Progenitor cell of endocrine pancreas (in vitro differentiated cells): ENCODE data around the gene GRIK2. TPM values are rescaled to one million over a fixed set of nuclear protein-coding genes. Genes with fewer than 3 reads are reported as not detected.
A peak's percentile ranks its signal among the peaks of the same experiment; 100 is the strongest.

ENCODE experiments used
- DNase-seq: peaks from one replicate; pipeline ENCODE4 v3.0.0; 2021; ENCODE audit warnings: low spot score; ENCODE audit not compliant: unreplicated experiment
- H3K27ac Mint-ChIP-seq: 2 replicates; pipeline ENCODE4 v1.8.0; 2021; ENCODE audit warnings: mild to moderate bottlenecking, moderate library complexity, mixed read lengths
- H3K27me3 Mint-ChIP-seq: 2 replicates; pipeline ENCODE4 v1.8.0; 2021; ENCODE audit warnings: mixed read lengths
- H3K36me3 Mint-ChIP-seq: 2 replicates; pipeline ENCODE4 v1.8.0; 2022; ENCODE audit warnings: mixed read lengths; ENCODE audit not compliant: insufficient read depth
- H3K4me1 Mint-ChIP-seq: 2 replicates; pipeline ENCODE4 v1.8.0; 2021; ENCODE audit warnings: low read depth, mixed read lengths
- H3K4me3 Mint-ChIP-seq: 2 replicates; pipeline ENCODE4 v1.8.0; 2021; ENCODE audit warnings: low read depth, mild to moderate bottlenecking, moderate library complexity, mixed read lengths
- H3K9me3 Mint-ChIP-seq: 2 replicates; pipeline ENCODE4 v1.8.0; 2021; ENCODE audit warnings: low read depth, mixed read lengths
- total RNA-seq: library from RNA; stranded (reverse); gene quantifications from 2 replicates; pipeline ENCODE4 v1.2.1, GENCODE V29; 2021
- TF ChIP-seq, protein P1 (sequence below): fragments of 200-600 bp; sonication (generic); IDR thresholded peaks from one replicate; pipeline ENCODE4 v1.5.0; 2021; ENCODE audit warnings: antibody characterized with exemption, mild to moderate bottlenecking; ENCODE audit not compliant: unreplicated experiment

Gene GRIK2
- total RNA-seq, 1 donor from 2014 or later, result 6.3 TPM

DNA sequence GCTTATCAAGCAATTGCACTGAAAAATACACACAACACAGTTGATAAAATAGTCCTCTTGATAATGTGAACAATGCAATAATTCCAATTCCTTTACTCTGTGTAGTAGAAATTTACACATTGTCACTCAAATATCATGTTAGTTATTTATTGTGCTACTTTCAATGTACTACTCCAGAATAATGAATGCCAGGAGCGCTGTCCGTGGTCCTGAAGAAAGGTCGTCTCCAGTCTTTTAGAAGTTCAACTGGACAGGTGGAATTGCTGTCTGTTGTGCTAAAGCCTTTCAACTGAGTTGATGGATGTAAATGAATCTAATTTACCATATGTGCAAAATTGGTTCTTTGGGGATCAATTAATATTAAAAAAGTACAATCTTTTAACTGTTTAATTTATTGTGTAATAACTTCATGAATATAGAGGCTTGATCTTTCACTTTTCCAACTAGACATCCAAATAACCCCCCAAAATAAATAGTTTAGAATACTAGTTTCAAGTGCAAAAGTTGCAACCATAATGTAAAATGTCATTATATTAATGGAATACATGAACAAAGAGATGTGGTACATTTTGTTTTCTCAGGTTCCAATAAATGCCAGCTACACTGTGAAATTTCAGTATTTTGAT, 3.2 kb downstream of the GRIK2 start:
- Mint-ChIP-seq H3K9me3 (no peaks in the 10 kb centered on the region), H3K36me3 (no peaks in the 10 kb centered on the region), H3K4me1 (peaks cover 16% of the 10 kb centered on the region), H3K27ac (no peak overlapping the region), H3K4me3 (no peak overlapping the region), H3K27me3 (peaks cover 72% of the 10 kb centered on the region)
- TF ChIP-seq, protein P1, sequence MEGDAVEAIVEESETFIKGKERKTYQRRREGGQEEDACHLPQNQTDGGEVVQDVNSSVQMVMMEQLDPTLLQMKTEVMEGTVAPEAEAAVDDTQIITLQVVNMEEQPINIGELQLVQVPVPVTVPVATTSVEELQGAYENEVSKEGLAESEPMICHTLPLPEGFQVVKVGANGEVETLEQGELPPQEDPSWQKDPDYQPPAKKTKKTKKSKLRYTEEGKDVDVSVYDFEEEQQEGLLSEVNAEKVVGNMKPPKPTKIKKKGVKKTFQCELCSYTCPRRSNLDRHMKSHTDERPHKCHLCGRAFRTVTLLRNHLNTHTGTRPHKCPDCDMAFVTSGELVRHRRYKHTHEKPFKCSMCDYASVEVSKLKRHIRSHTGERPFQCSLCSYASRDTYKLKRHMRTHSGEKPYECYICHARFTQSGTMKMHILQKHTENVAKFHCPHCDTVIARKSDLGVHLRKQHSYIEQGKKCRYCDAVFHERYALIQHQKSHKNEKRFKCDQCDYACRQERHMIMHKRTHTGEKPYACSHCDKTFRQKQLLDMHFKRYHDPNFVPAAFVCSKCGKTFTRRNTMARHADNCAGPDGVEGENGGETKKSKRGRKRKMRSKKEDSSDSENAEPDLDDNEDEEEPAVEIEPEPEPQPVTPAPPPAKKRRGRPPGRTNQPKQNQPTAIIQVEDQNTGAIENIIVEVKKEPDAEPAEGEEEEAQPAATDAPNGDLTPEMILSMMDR, result no peak
- peak; percentile 73 for DNase-seq

DNA sequence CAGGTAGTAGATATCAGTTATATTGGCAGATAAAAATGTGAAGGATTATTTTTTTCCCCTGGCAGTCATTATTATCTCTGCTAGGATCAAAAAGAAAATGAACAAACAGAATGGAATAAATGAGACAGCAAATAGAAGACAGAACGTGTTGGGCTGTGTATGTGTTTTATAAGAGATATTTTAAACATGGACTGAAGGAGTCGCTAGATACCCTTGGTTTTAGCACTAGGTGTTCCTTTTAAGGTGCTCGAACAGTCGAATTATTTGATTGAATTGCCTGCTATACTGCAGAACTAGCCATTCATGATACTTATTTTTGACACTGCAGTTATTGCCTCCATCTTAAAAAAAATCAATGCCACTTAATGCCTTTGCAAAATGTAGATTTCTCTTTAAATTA, 3.7 kb downstream of the GRIK2 start:
- Mint-ChIP-seq H3K36me3 (no peaks in the 10 kb centered on the region), H3K27me3 (peaks cover 70% of the 10 kb centered on the region), H3K4me1 (peaks cover 19% of the 10 kb centered on the region), H3K9me3 (no peaks in the 10 kb centered on the region), H3K4me3 (no peak overlapping the region), H3K27ac (no peak overlapping the region)
- TF ChIP-seq, protein P1, result peak; percentile 56
- DNase-seq, result no peak

DNA sequence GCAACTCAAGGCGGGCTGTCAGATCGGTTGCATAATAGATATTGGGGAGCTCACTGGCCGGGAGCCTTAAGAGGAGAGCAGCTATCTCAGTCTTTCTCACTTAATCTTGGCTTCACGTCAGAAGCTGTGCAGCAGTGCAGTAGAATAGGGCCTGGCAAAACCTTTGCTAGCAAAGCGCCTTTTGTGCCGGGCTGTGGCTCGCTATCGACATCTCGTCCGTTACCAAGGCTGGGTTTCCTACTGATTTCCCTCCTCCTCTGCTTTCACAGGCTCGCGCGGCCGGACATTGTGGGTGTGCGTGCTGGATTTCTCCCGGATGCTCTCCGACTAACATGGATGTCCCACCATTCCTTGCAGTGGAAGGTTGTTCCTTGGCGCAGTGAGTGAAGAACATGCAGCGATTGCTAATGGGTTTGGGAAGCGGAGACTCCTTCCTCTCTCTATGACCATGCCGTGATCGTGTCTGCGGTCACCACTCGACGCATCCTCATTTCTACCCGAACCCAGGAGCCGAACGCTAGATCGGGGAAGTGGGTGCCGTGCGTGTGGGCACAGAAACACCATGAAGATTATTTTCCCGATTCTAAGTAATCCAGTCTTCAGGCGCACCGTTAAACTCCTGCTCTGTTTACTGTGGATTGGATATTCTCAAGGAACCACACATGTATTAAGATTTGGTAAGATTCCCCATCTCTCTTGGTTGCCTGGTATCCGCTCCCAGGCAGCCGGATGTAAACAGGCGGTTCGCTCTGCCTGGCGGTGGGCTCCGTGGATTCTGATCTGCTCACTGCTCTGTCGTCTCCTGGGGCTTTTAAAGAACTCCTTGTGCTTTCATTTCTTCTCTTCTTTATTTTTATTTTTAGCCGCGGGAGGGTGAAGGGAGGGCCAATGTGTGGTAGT, 5.5 kb downstream of the GRIK2 start:
- Mint-ChIP-seq H3K27me3 (peaks cover 62% of the 10 kb centered on the region), H3K36me3 (no peaks in the 10 kb centered on the region), H3K4me1 (peaks cover 15% of the 10 kb centered on the region), H3K4me3 (peak overlapping the region; percentile 64), H3K9me3 (no peaks in the 10 kb centered on the region), H3K27ac (no peak overlapping the region)
- TF ChIP-seq, protein P1, result no peak
- no peak for DNase-seq

DNA sequence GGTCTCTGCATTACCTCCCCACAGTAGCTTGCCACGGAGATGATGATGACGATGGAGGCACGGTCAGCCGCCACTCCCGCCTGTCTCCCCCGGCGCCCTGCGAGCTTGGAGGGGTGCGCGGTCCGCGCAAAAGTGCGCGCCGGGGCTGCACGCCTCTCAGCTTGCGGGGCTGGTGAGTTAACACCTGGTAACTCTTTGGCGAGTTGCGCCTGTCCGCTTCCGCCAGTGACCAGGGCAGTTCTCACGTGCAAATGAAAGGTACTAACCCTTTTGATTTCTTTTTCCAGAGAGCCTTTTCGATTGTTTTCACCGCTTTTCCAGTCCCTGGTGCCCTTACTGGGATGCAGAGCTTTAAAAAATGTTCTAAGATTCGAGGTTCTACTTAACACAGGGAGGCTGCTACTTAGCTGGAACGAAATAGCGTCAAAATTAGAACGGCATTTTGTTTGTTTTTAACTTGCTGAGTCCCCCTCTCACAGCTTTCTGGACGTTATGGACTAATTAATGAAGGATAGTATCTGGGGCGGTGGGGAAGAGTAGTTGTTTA, 6.2 kb downstream of the GRIK2 start:
- DNase-seq, result no peak
- Mint-ChIP-seq H3K9me3 (no peaks in the 10 kb centered on the region), H3K27me3 (peaks cover 56% of the 10 kb centered on the region), H3K36me3 (no peaks in the 10 kb centered on the region), H3K4me3 (peak overlapping the region; percentile 64), H3K4me1 (peaks cover 18% of the 10 kb centered on the region), H3K27ac (no peak overlapping the region)
- TF ChIP-seq, protein P1, result no peak

DNA sequence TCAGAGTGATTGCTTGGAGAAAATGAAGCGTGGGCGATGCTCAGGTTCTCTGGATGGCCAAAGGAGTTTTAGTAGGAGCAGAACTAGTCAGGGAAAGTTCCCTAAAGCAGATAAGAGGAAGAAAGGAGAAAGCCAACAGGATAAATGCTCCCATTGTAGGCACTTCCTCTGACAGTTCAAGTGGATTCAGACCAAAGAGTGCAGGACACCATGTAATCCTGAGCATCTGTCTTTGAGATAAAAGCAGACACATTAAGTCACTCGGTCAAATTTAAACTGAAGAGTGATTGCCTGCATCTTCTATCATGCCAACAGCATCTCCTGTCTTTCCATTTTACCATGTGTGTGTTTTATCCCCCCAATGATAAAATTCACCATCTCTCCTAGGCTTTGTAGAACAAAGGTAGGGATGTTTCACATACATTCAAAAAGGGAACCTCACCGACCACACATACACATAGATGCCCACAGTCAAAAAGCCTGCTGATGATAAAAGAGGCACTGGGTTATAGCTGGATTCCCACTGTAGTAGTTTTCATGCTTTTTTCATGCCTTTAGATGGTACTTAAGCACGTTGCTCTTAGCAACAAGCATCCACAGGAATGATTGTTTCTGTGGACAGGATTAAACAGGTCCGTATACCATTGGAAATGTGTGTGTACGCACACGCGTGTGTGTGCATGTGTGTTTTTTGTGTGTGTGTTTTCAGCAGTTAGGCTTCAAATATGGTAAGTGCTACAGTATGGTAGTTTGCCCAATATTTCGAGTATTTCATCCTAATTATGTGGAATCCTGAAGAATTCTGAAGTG, 7.0 kb downstream of the GRIK2 start:
- peaks cover 49% of the 10 kb centered on the region for H3K27me3 Mint-ChIP-seq
- peaks cover 20% of the 10 kb centered on the region for H3K4me1 Mint-ChIP-seq
- H3K4me3 Mint-ChIP-seq, result no peak overlapping the region
- no peak overlapping the region for H3K27ac Mint-ChIP-seq
- no peaks in the 10 kb centered on the region for H3K36me3 Mint-ChIP-seq
- TF ChIP-seq, protein P1, result no peak
- DNase-seq, result no peak
- H3K9me3 Mint-ChIP-seq, result no peaks in the 10 kb centered on the region
